GM12878 (cell line): ENCODE data around the gene TBC1D5. TPM values are rescaled to one million over a fixed set of nuclear protein-coding genes. Genes with fewer than 3 reads are reported as not detected.

Experiments used
- ATF7 ChIP-seq: fragments of 450-650 bp; IDR thresholded peaks from 2 replicates; pipeline ENCODE4 v1.6.1; 2016; ENCODE audit warnings: low read depth, mild to moderate bottlenecking
- BHLHE40 ChIP-seq, 2 experiments: fragments of 450-650 bp in 1 of 2; IDR thresholded peaks; 2 replicates each; pipeline ENCODE4 v1.6.1; 2011 to 2017; ENCODE audit warnings: low read depth in 2 of 2, borderline replicate concordance in 1 of 2, improper control_type of control experiment in 1 of 2, low read length in 1 of 2, mild to moderate bottlenecking in 1 of 2
- BMI1 ChIP-seq: fragments of 450-650 bp; IDR thresholded peaks from 2 replicates; pipeline ENCODE4 v1.6.1; 2016; ENCODE audit warnings: mild to moderate bottlenecking, moderate library complexity, borderline replicate concordance
- EZH2 ChIP-seq: IDR thresholded peaks from 2 replicates; pipeline ENCODE4 v1.6.1; 2012; ENCODE audit warnings: low read depth, mild to moderate bottlenecking, control low read depth, inconsistent platforms, low read length, borderline replicate concordance; ENCODE audit not compliant: control insufficient read depth
- FOXM1 ChIP-seq: IDR thresholded peaks from 2 replicates; pipeline ENCODE4 v1.6.1; 2012; ENCODE audit warnings: low read depth, mild to moderate bottlenecking, inconsistent platforms, low read length, moderate library complexity
- SRF ChIP-seq, 2 experiments: IDR thresholded peaks; 2 replicates each; pipeline ENCODE4 v1.6.1; 2011; ENCODE audit warnings: low read depth in 2 of 2, low read length in 2 of 2, mild to moderate bottlenecking in 1 of 2, moderate library complexity in 1 of 2
- polyA plus RNA-seq, 11 experiments: library from polyadenylated mRNA; depleted of rRNA in 4 of 11; unstranded in 6 of 11; stranded (reverse) in 5 of 11; fragments of >200 nt; fragmentation: Nextera tagmentation in 4 of 11; fragmentation: Illumina TruSeq in 1 of 11; extraction: Ambion mirVana in 4 of 11; extraction: Trizol in 1 of 11; gene quantifications; 1 replicate in 1 of 11; 2 replicates in 10 of 11; pipeline versions ENCODE4 v1.2.1 to v1.2.3, GENCODE V29; 2011 to 2016; ENCODE audit warnings: inconsistent platforms in 2 of 11, missing spikeins in 2 of 11, low read depth in 1 of 11
- total RNA-seq, 4 experiments: library from RNA; depleted of rRNA in 3 of 4; stranded (reverse); fragments of >200 nt in 3 of 4; fragmentation: Illumina TruSeq in 1 of 4; extraction: Trizol in 1 of 4; gene quantifications; 2 replicates each; pipeline versions ENCODE4 v1.2.1 to v1.2.3, GENCODE V29; 2013 to 2021
- TF ChIP-seq, protein P1 (sequence below): fragments of 450-650 bp; IDR thresholded peaks from 2 replicates; pipeline ENCODE4 v1.6.1; 2018; ENCODE audit warnings: borderline replicate concordance, mild to moderate bottlenecking; ENCODE audit not compliant: partially characterized antibody

TBC1D5 gene
- total and polyA plus RNA-seq, 10 of the 15 experiments (the other 5 are each of a cell fraction or from before 2014, with no cell fraction given): 5.5 to 61.0 (median 43.8) TPM

GRCh38 chr3:17579289-17580031, 163.0 kb downstream of the TBC1D5 start (continued):
- TF ChIP-seq, protein P1, sequence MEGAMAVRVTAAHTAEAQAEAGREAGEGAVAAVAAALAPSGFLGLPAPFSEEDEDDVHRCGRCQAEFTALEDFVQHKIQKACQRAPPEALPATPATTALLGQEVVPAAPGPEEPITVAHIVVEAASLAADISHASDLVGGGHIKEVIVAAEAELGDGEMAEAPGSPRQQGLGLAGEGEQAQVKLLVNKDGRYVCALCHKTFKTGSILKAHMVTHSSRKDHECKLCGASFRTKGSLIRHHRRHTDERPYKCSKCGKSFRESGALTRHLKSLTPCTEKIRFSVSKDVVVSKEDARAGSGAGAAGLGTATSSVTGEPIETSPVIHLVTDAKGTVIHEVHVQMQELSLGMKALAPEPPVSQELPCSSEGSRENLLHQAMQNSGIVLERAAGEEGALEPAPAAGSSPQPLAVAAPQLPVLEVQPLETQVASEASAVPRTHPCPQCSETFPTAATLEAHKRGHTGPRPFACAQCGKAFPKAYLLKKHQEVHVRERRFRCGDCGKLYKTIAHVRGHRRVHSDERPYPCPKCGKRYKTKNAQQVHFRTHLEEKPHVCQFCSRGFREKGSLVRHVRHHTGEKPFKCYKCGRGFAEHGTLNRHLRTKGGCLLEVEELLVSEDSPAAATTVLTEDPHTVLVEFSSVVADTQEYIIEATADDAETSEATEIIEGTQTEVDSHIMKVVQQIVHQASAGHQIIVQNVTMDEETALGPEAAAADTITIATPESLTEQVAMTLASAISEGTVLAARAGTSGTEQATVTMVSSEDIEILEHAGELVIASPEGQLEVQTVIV: no peak
- TF ChIP-seq BMI1 (peak; percentile 56; the same call in 1 of the 2 replicates), BHLHE40 (IDR thresholded peaks at IDR 0.05; ENCODE audit: borderline replicate concordance in 1 of 2, low read depth in 2 of 2, low read length in 1 of 2) (0 out of 4 replicates have a peak, but pooled peaks of 1 of the 2 experiments have one; percentile 9), SRF (IDR thresholded peaks at IDR 0.05; ENCODE audit: low read depth in 2 of 2, low read length in 2 of 2) (0 out of 4 replicates have a peak, but pooled peaks of 1 of the 2 experiments have one; percentile 28), EZH2 (0 out of 2 replicates have a peak, but pooled peaks have one; percentile 60), ATF7 (0 out of 2 replicates have a peak, but pooled peaks have one; percentile 22), FOXM1 (peak; percentile 78; the same call in 1 of the 2 replicates)
